Calu3 (cell line): ENCODE results near the gene CD8B2. TPM values are rescaled to one million over a fixed set of nuclear protein-coding genes. Genes with fewer than 3 reads are reported as not detected.

Experiments
- BruUV-seq: library from RNA; stranded (reverse); fragments of 400-500 nt; replicated peaks from 2 replicates; lab custom pipeline; 2021; lab: Mats Ljungman, UMichigan
- CTCF ChIA-PET: fragments of 300-600 bp; sonication (Branson Sonifier 250); formaldehyde crosslinking; loops from one replicate; lab custom pipeline; 2022; ENCODE audit warnings: antibody characterized with exemption; lab: Charles Lee
- DNase-seq: peaks from one replicate; pipeline ENCODE4 v3.0.0; 2022
- H3K27ac Mint-ChIP-seq: one replicate; pipeline ENCODE4 v1.8.0; 2022; ENCODE audit warnings: mixed read lengths; ENCODE audit not compliant: unreplicated experiment
- H3K27me3 Mint-ChIP-seq: one replicate; pipeline ENCODE4 v1.8.0; 2022; ENCODE audit warnings: mixed read lengths; ENCODE audit not compliant: unreplicated experiment
- H3K36me3 Mint-ChIP-seq: one replicate; pipeline ENCODE4 v1.8.0; 2022; ENCODE audit warnings: mild to moderate bottlenecking, moderate library complexity, mixed read lengths; ENCODE audit not compliant: insufficient read depth, unreplicated experiment
- H3K4me1 Mint-ChIP-seq: one replicate; pipeline ENCODE4 v1.8.0; 2022; ENCODE audit warnings: mild to moderate bottlenecking, low read depth, mixed read lengths; ENCODE audit not compliant: unreplicated experiment
- H3K4me3 Mint-ChIP-seq: one replicate; pipeline ENCODE4 v1.8.0; 2022; ENCODE audit warnings: mild to moderate bottlenecking, low read depth, moderate library complexity, mixed read lengths; ENCODE audit not compliant: unreplicated experiment
- H3K9me3 Mint-ChIP-seq: one replicate; pipeline ENCODE4 v1.8.0; 2022; ENCODE audit warnings: low read depth, mixed read lengths; ENCODE audit not compliant: unreplicated experiment
- CTCF ChIP-seq: fragments of 200-600 bp; IDR thresholded peaks from one replicate; pipeline ENCODE4 v1.8.0; 2022; ENCODE audit warnings: antibody characterized with exemption; ENCODE audit not compliant: unreplicated experiment
- intact Hi-C: fragments of 100-400 bp; cut with micrococcal nuclease; formaldehyde crosslinking; loops from one replicate; pipeline ENCODE4 v1.10.0; 2022; ENCODE audit not compliant: unreplicated experiment
- total RNA-seq: library from RNA; stranded (reverse); gene quantifications from 2 replicates; pipeline ENCODE4 v1.2.3, GENCODE V29; 2022

Gene CD8B2
- total RNA-seq, 1 experiment from 2014 or later: not detected

DNA sequence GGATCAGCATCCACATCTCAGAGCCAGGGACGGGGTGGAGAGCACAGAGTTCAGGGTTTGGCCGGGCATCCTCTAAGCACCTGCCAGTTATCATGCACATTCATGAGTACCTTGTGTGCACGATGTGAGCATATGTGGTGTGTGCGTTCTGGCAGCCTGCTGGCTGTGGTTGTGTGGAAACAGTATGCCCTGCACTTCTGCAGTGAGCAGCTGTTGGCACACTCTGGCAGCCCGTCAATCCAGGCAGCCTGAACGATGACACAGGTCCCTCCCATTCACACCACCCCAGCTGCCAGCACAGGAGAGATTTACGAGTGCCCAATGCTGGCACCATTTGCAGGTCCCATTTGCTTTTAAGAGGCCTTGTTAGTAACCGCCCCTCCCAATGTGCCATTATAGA, 74.2 kb downstream of the CD8B2 start:
- no TSS peak for BruUV-seq
- Mint-ChIP-seq H3K27ac (no peak overlapping the region), H3K4me3 (no peak overlapping the region), H3K36me3 (no peaks in the 10 kb centered on the region), H3K4me1 (peaks cover 16% of the 10 kb centered on the region), H3K9me3 (no peaks in the 10 kb centered on the region), H3K27me3 (peaks cover 23% of the 10 kb centered on the region)
- no peak for DNase-seq
- no peak for TF ChIP-seq CTCF
- CTCF ChIA-PET: interaction anchor here (2.5 kb wide), 1 partner anchor 21 kb away, joined by 26 read pairs; no protein-coding TSS in a partner anchor
- intact Hi-C loops: no loop called here

GRCh38 chr2:106561803-106562202, 74.6 kb downstream of the CD8B2 start:
- H3K4me1 Mint-ChIP-seq: peaks cover 16% of the 10 kb centered on the region
- no peak for DNase-seq
- no peaks in the 10 kb centered on the region for H3K36me3 Mint-ChIP-seq
- CTCF ChIA-PET: interaction anchor here (0.5 to 2.5 kb wide), 2 partner anchors 21 to 191 kb away, joined by 3 to 26 read pairs; no protein-coding TSS in a partner anchor
- no peaks in the 10 kb centered on the region for H3K9me3 Mint-ChIP-seq
- no peak overlapping the region for H3K4me3 Mint-ChIP-seq
- TF ChIP-seq CTCF: no peak
- no TSS peak for BruUV-seq
- H3K27me3 Mint-ChIP-seq: peaks cover 27% of the 10 kb centered on the region
- H3K27ac Mint-ChIP-seq: no peak overlapping the region
- intact Hi-C loops: loop anchor here (2.0 kb wide), 1 partner anchor 21 kb away; no protein-coding TSS in a partner anchor

- Mint-ChIP-seq H3K4me1 (peaks cover 16% of the 10 kb centered on the region), H3K27ac (no peak overlapping the region), H3K9me3 (no peaks in the 10 kb centered on the region), H3K36me3 (no peaks in the 10 kb centered on the region), H3K4me3 (no peak overlapping the region), H3K27me3 (peaks cover 34% of the 10 kb centered on the region)
- no peak for TF ChIP-seq CTCF
- no TSS peak for BruUV-seq
- no peak for DNase-seq
- CTCF ChIA-PET: interaction anchor here (0.5 to 2.5 kb wide), 3 partner anchors 20 to 192 kb away, joined by 3 to 26 read pairs (median 4); no protein-coding TSS in a partner anchor
- intact Hi-C loops: loop anchor here (2.0 kb wide), 1 partner anchor 20 kb away; no protein-coding TSS in a partner anchor
These were observed 75.4 kb downstream of the CD8B2 start for GRCh38 chr2:106562268-106563186.

DNA sequence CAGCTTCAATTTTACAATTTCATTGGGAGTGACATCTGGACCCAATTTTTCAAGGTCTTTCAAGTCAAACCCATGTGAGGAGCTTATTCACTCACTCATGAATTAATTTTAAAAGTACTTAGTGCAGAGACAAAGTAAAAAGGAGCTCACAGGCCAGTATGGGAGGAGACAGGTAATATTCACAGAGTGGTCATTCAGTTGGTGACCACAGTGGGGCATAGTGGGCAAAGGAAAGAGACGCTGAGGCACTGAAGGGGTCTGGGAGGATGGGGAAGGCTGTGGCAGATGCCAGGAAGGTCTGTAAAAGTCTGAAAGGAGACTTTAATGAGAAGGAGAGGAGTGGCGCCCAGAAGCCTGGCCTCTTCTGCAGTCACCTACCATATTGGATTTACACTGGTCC, 76.0 kb downstream of the CD8B2 start:
- H3K9me3 Mint-ChIP-seq: no peaks in the 10 kb centered on the region
- H3K4me3 Mint-ChIP-seq: no peak overlapping the region
- H3K4me1 Mint-ChIP-seq: peaks cover 16% of the 10 kb centered on the region
- H3K36me3 Mint-ChIP-seq: no peaks in the 10 kb centered on the region
- DNase-seq: peak; percentile 37
- TF ChIP-seq CTCF: peak; percentile 28
- CTCF ChIA-PET: interaction anchor here (1.3 to 2.5 kb wide), 2 partner anchors 19 to 21 kb away, joined by 4 to 26 read pairs; no protein-coding TSS in a partner anchor
- no TSS peak for BruUV-seq
- no peak overlapping the region for H3K27ac Mint-ChIP-seq
- intact Hi-C loops: loop anchor here (2.0 kb wide), 1 partner anchor 20 kb away; no protein-coding TSS in a partner anchor
- H3K27me3 Mint-ChIP-seq: peaks cover 41% of the 10 kb centered on the region
